22Rv1 (cell line): Measurements from ENCODE around the gene EID3.

ENCODE experiments used
- CTCF ChIP-seq: fragments of 450-650 bp; IDR thresholded peaks from 2 replicates; pipeline ENCODE4 v1.5.1; 2017; ENCODE audit warnings: mild to moderate bottlenecking
- ZFX ChIP-seq: fragments of 450-650 bp; IDR thresholded peaks from 2 replicates; pipeline ENCODE4 v1.6.1; 2017; ENCODE audit warnings: antibody characterized with exemption, borderline replicate concordance

GRCh38 chr12:104312654-104313053 lies 9.1 kb downstream of the EID3 start:
- no peak for TF ChIP-seq CTCF
- TF ChIP-seq ZFX = no peak
